ENCODE results near the gene GRIK4. TPM values are rescaled to one million over a fixed set of nuclear protein-coding genes. Genes with fewer than 3 reads are reported as not detected.

GRIK4 gene
- total and polyA plus RNA-seq, 2 donors (not counting 3 experiments of a cell fraction or from before 2014, with no cell fraction given): 0.81 to 1.6 TPM

DNA sequence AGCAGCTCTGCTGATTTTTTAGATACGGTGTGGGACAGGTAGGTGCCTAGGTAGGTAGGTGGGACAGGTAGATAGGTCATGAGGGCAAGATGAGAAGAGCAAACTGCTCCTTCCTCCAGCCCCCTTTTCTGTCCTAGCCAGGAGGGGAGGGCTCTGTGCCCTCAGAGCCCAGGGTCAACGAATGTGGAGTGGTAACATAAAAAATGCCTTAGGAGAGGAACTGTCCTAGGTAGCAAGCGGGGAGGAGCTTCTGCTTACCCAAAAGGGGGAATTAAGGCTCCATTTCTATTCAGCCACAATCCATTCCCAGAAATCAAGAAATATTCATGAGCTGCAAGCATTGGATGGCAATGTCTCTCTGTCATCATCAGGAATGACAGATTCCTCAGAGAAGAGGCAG lies 234.8 kb downstream of the GRIK4 start:
- H3K79me2 ChIP-seq (ENCODE audit: control insufficient read depth, insufficient read depth, low read length): no peaks in the 10 kb centered on the region
- H3K4me1 ChIP-seq (ENCODE audit: control insufficient read depth, extremely low read depth, insufficient read depth, low read length): no peaks in the 10 kb centered on the region
- dilution Hi-C loops (cut with MboI; ENCODE audit: extremely low pct_ligation_motif_present, low sequenced_read_pairs): no loop called here
- intact Hi-C loops (cut with micrococcal nuclease): no loop called here
- DNase-seq (ENCODE audit: low read depth, low spot score) (no peak), FAIRE-seq (no peak)
- CTCF ChIA-PET: interaction anchor here (1.0 to 3.9 kb wide), 7 partner anchors 10 to 83 kb away, joined by 3 to 15 read pairs (median 3); no protein-coding TSS in a partner anchor
- H2AFZ ChIP-seq (ENCODE audit: low read depth, low read length): no peak overlapping the region
- H3K27me3 ChIP-seq (ENCODE audit: control insufficient read depth in 2 of 2, insufficient read depth in 2 of 2, low read length in 2 of 2): no peaks in the 10 kb centered on the region
- no peaks in the 10 kb centered on the region for H3K9me3 ChIP-seq (replicated peaks; ENCODE audit: control insufficient read depth, insufficient read depth, low read length)
- no peak for TF ChIP-seq POLR2A (IDR thresholded peaks at IDR 0.05; ENCODE audit: low read depth, low read length)
- TF ChIP-seq FOS (IDR thresholded peaks at IDR 0.05; ENCODE audit: borderline replicate concordance, insufficient read depth, low read length): no peak
- TF ChIP-seq GATA2 (IDR thresholded peaks at IDR 0.05; ENCODE audit: insufficient read depth, insufficient read length, low read depth, low read length): no peak
- TF ChIP-seq, protein P1, sequence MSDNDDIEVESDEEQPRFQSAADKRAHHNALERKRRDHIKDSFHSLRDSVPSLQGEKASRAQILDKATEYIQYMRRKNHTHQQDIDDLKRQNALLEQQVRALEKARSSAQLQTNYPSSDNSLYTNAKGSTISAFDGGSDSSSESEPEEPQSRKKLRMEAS (IDR thresholded peaks at IDR 0.05; ENCODE audit: insufficient read depth, insufficient read length): no peak
- TF ChIP-seq MYC (IDR thresholded peaks at IDR 0.05; ENCODE audit: low read depth, low read length): no peak
- no peak for TF ChIP-seq EZH2 (IDR thresholded peaks at IDR 0.05; ENCODE audit: borderline replicate concordance, low read depth, low read length, severe bottlenecking)
- no peak for TF ChIP-seq JUN (IDR thresholded peaks at IDR 0.05; ENCODE audit: borderline replicate concordance, insufficient read depth, insufficient read length, low read depth)
- TF ChIP-seq, protein P2, sequence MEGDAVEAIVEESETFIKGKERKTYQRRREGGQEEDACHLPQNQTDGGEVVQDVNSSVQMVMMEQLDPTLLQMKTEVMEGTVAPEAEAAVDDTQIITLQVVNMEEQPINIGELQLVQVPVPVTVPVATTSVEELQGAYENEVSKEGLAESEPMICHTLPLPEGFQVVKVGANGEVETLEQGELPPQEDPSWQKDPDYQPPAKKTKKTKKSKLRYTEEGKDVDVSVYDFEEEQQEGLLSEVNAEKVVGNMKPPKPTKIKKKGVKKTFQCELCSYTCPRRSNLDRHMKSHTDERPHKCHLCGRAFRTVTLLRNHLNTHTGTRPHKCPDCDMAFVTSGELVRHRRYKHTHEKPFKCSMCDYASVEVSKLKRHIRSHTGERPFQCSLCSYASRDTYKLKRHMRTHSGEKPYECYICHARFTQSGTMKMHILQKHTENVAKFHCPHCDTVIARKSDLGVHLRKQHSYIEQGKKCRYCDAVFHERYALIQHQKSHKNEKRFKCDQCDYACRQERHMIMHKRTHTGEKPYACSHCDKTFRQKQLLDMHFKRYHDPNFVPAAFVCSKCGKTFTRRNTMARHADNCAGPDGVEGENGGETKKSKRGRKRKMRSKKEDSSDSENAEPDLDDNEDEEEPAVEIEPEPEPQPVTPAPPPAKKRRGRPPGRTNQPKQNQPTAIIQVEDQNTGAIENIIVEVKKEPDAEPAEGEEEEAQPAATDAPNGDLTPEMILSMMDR (IDR thresholded peaks at IDR 0.05; ENCODE audit: extremely low read depth in 1 of 2, insufficient read depth in 1 of 2, low read depth in 1 of 2, low read length in 2 of 2): no peak
- no peak for TF ChIP-seq POLR2AphosphoS5 (IDR thresholded peaks at IDR 0.05; ENCODE audit: insufficient read depth, low read depth, low read length)
- H3K27ac ChIP-seq (ENCODE audit: insufficient read depth, low read depth, low read length): no peak overlapping the region
- no peak overlapping the region for H3K4me2 ChIP-seq (ENCODE audit: insufficient read depth, low read length)
- H3K9me1 ChIP-seq (replicated peaks; ENCODE audit: control insufficient read depth, extremely low read depth, insufficient read depth, low read length): no peaks in the 10 kb centered on the region
- BruUV-seq (replicated peaks): no TSS peak
- H3K36me3 ChIP-seq (ENCODE audit: control insufficient read depth in 2 of 2, extremely low read depth in 1 of 2, insufficient read depth in 2 of 2, low read length in 2 of 2): no peaks in the 10 kb centered on the region
- POLR2A ChIA-PET: no interaction called here
- H4K20me1 ChIP-seq (replicated peaks; ENCODE audit: control insufficient read depth, extremely low read depth, insufficient read depth, low read length): no peaks in the 10 kb centered on the region
- no peak overlapping the region for H3K4me3 ChIP-seq (replicated peaks in 1 of 3; ENCODE audit: insufficient read depth in 1 of 3, low read depth in 1 of 3, low read length in 3 of 3)
- H3K9ac ChIP-seq (replicated peaks; ENCODE audit: extremely low read depth, insufficient read depth, low read length): no peak overlapping the region
